Upper lobe of right lung (tissue), 1 donor: ENCODE measurements around the gene ARSG. TPM values are rescaled to one million over a fixed set of nuclear protein-coding genes. Genes with fewer than 3 reads are reported as not detected.

Experiments
- ATAC-seq: fragments of 200-7000 bp; cut with Tn5 transposase; one replicate; pipeline ENCODE4 v1.9.1; 2020; ENCODE audit warnings: mild to moderate bottlenecking, moderate library complexity
- DNase-seq: peaks from one replicate; pipeline ENCODE4 v3.0.0-alpha.2; 2020
- H3K27ac ChIP-seq: fragments of 200-600 bp; one replicate; pipeline ENCODE4 v1.8.0; 2022
- H3K27me3 ChIP-seq: fragments of 200-600 bp; one replicate; pipeline ENCODE4 v1.8.0; 2022; ENCODE audit warnings: mild to moderate bottlenecking
- H3K36me3 ChIP-seq: fragments of 200-600 bp; one replicate; pipeline ENCODE4 v1.8.0; 2022
- H3K4me1 ChIP-seq: fragments of 200-600 bp; one replicate; pipeline ENCODE4 v1.8.0; 2022
- H3K4me3 ChIP-seq: fragments of 200-600 bp; one replicate; pipeline ENCODE4 v1.8.0; 2022; ENCODE audit warnings: mild to moderate bottlenecking
- H3K9me3 ChIP-seq: fragments of 200-600 bp; one replicate; pipeline ENCODE4 v1.8.0; 2022
- CTCF ChIP-seq: fragments of 200-600 bp; IDR thresholded peaks from one replicate; pipeline ENCODE4 v1.8.0; 2022; ENCODE audit warnings: antibody characterized with exemption
- intact Hi-C: fragments of 100-400 bp; cut with DNase I; formaldehyde crosslinking; loops from one replicate; pipeline ENCODE4 v1.11.0; 2022
- total RNA-seq: library from RNA; stranded (reverse); fragmentation: NEBNext Ultra II Directional; extraction: Animal tissue kit (Norgen Biotek cat#: 25700); gene quantifications from one replicate; pipeline ENCODE4 v1.2.1, GENCODE V29; 2021
- donor health status: DM: no; HTN: yes; CAD: no; lungs with severe emphysema.

ARSG gene
- total RNA-seq, 1 donor from 2014 or later: 4.8 TPM

GRCh38 chr17:68301438-68301959 lies 10.2 kb downstream of the ARSG start:
- Histone ChIP-seq H3K9me3 (no peaks in the 10 kb centered on the region), H3K4me1 (no peaks in the 10 kb centered on the region), H3K4me3 (no peak overlapping the region), H3K27ac (no peak overlapping the region), H3K27me3 (peaks cover 2% of the 10 kb centered on the region), H3K36me3 (no peaks in the 10 kb centered on the region)
- no peak for ATAC-seq
- intact Hi-C loops: no loop called here
- DNase-seq: no peak
- TF ChIP-seq CTCF: no peak

- Histone ChIP-seq H3K9me3 (no peaks in the 10 kb centered on the region), H3K27me3 (no peaks in the 10 kb centered on the region), H3K27ac (no peak overlapping the region), H3K4me3 (no peak overlapping the region), H3K4me1 (no peaks in the 10 kb centered on the region), H3K36me3 (no peaks in the 10 kb centered on the region)
- TF ChIP-seq CTCF: no peak
- ATAC-seq (no peak), DNase-seq (no peak)
- intact Hi-C loops: no loop called here
Observed at GRCh38 chr17:68302066-68302564, 10.8 kb downstream of the ARSG start.

- no peaks in the 10 kb centered on the region for H3K27me3 ChIP-seq
Observed at GRCh38 chr17:68302666-68303065, 11.4 kb downstream of the ARSG start.

GRCh38 chr17:68304706-68305105 lies 13.4 kb downstream of the ARSG start:
- DNase-seq: no peak
- H3K27ac ChIP-seq: no peak overlapping the region

More at GRCh38 chr17:68302666-68303065, 11.4 kb downstream of the ARSG start:
- DNase-seq: no peak
- H3K27ac ChIP-seq: no peak overlapping the region
- intact Hi-C loops: no loop called here
- H3K36me3 ChIP-seq: no peaks in the 10 kb centered on the region
- no peak for TF ChIP-seq CTCF
- no peaks in the 10 kb centered on the region for H3K9me3 ChIP-seq
- no peak for ATAC-seq
- no peak overlapping the region for H3K4me3 ChIP-seq
- H3K4me1 ChIP-seq: no peaks in the 10 kb centered on the region

GRCh38 chr17:68305142-68305541 lies 13.8 kb downstream of the ARSG start:
- Histone ChIP-seq H3K4me3 (no peak overlapping the region), H3K36me3 (no peaks in the 10 kb centered on the region), H3K27me3 (no peaks in the 10 kb centered on the region), H3K27ac (no peak overlapping the region), H3K4me1 (no peaks in the 10 kb centered on the region), H3K9me3 (no peaks in the 10 kb centered on the region)
- intact Hi-C loops: no loop called here
- no peak for TF ChIP-seq CTCF
- DNase-seq (no peak), ATAC-seq (no peak)

More at GRCh38 chr17:68304706-68305105, 13.4 kb downstream of the ARSG start:
- intact Hi-C loops: no loop called here
- Histone ChIP-seq H3K4me1 (no peaks in the 10 kb centered on the region), H3K9me3 (no peaks in the 10 kb centered on the region), H3K27me3 (no peaks in the 10 kb centered on the region), H3K36me3 (no peaks in the 10 kb centered on the region), H3K4me3 (no peak overlapping the region)
- ATAC-seq: no peak
- TF ChIP-seq CTCF: no peak

- DNase-seq (no peak), ATAC-seq (no peak)
- Histone ChIP-seq H3K4me3 (no peak overlapping the region), H3K27ac (no peak overlapping the region), H3K36me3 (no peaks in the 10 kb centered on the region), H3K4me1 (peaks cover 2% of the 10 kb centered on the region), H3K27me3 (no peaks in the 10 kb centered on the region), H3K9me3 (no peaks in the 10 kb centered on the region)
- TF ChIP-seq CTCF: no peak
- intact Hi-C loops: no loop called here
Observed at GRCh38 chr17:68306819-68307218, 15.5 kb downstream of the ARSG start.
